GM19238 (cell line): ENCODE measurements around the gene ACTRT2.

Source experiments
- DNase-seq: peaks from one replicate; pipeline ENCODE4 v3.0.0; 2011; ENCODE audit warnings: low spot score; ENCODE audit not compliant: insufficient read length

Gene ACTRT2

GRCh38 chr1:3021233-3021671 is at the start of gene ACTRT2:
ACTRT2 (plus strand) TSS chr1:3021467; CDS start chr1:3021687, 220 bp downstream.
- DNase-seq = no peak

GRCh38 chr1:2971609-2972008 is 49.7 kb upstream of the ACTRT2 start:
- no peak for DNase-seq

DNA sequence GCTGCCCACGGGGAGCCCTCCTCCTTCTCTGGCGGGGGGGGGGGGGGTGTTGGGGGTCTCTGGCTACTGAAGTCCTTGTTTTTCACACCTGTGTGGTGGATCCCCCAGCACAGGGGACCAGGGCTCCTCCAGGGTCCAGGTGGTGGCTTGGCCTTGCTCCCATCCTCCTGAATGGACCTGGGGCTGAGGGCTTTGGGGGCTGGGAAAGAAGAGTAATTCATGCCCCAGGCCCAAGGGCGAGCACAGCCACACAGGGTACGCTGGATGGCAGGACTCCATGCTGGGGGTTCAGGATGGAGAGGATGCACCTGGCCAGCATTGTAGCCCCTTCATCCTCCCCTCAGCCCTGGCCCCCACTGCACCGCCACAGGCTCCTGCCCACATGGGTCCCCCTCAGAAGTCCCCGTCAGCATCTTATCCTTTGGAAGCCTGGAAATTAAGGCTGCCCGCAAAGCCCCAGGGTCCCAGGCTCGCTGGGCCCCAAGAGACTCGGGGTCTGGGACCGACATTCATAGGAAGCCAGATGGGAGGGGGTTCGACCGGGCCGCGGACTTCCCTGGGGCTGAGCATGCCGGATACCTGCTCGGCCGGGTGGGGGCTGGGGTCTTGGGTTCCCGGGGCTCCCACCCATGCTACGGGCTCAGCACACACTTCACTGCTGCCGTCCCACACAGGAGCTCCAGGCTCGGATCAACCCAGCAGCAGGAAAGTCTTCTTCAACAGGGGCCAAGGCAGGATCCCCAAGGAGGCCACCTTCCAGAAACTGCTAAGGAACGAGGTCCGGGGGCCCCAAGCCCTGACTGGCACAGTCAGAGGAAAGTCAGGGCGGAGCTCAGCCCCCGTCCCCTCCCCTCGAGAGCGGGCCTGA is 49.0 kb upstream of the ACTRT2 start:
- no peak for DNase-seq

GRCh38 chr1:2972879-2973575 is 48.2 kb upstream of the ACTRT2 start:
- DNase-seq = no peak

DNA sequence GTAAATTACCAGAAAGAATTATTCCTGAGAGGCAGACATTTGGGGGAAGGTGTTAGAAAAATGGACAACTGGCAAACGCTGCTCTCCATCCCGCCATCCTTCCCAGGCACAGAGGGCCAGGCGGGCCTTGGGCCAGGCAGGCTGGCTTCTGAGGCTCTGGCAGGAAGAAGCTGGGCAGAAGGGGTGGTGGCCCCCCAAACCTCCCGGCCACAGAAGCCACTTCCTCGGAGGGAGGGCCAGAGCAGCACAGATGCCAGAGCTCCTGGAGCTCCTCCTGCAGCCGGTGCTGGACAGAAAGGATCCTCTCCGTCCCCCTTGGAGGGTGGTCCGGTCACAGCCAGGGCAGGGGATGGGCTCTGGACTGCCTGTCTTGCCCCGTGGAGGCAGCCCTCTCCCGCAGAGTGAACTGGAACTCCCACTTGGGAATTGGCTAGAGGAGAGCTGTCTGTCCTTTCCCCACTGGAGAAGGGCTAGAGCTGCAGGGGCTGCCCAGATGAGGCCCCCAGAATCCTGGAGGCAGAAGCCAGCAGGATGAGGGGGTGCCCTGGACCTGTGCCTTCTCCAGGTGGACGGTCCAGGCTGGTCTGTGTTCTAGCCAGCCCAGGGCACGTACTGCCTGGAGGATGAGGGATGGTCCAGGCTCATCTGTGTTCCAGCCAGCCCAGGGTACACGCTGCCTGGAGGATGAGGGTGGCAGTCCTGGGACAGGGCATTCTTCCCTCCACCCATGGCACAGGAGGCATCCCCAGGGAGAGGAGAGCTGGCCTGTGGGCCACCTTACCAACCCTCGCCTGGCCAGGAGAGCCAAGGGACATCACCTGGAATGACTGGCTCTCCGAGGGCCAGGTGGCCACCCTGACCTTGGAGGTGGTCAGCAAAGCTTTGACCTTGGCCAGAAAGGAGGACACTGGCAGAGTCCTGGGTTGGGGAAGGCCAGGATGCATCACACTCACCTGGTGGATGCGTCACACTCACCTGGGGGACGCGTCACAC is 47.4 kb upstream of the ACTRT2 start:
- no peak for DNase-seq

DNA sequence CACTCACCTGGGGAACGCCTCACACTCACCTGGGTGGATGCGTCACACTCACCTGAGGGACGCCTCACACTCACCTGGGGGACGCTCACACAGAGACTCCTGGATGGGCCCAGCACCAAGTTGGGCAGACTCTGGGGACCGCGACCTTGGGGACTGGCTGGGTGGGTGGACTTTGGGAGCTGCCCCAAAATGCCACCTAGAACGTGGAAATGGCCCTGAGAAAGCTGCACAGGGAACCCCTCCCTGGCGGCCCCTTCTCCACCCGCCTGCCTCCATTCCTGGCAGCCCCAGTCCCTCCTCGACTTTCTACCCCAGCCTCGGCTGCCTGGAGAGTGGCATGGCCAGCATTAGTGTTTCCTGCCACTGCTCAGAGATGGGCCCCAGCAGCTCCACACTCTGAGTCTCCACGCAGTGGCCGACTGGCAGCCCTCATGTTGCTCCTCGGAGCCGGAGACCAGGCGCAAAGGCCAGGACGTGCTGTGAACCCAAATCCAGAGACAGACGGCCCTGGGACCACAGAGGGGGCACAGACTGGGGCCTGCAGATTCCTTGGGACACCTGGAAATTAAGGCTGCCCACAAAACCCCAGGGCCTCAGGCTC is 46.5 kb upstream of the ACTRT2 start:
- no peak for DNase-seq

DNA sequence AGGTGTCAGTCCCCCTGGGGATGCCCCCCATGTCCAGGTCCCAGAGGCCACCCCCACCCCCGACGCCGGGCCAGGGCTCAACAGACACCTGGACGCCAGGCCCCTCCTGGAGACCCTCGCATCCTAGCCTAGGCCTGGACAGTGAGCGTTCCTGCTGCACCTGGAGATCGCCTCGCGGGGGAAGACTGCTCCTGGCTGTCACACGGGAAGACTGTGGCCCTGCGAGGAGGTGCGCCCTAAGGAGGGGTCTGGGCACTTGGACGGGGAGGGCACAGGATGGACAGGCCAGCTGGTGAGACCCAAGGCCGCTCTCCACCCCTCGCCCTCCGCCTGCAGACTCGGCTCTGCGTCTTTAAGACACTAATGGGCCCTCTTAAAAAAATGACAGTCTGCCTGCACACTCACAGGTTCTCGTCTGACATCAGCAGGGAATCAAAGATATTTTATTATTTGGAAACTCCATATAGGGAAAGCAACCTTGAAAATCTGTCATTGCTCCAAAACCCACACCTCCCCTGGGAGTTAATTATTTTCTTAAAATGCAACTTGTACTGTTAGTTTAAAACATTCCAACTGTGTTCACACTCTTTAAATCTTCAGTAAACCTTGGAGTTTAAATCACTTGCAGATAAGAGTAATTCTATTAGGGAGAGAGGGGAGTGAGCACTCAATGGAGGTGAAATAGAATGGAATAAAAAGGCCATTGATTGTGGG is 45.6 kb upstream of the ACTRT2 start:
- no peak for DNase-seq

- no peak for DNase-seq
These were observed 45.1 kb upstream of the ACTRT2 start for GRCh38 chr1:2976180-2976562.

GRCh38 chr1:2977886-2978611 is 43.2 kb upstream of the ACTRT2 start:
- DNase-seq = no peak

DNA sequence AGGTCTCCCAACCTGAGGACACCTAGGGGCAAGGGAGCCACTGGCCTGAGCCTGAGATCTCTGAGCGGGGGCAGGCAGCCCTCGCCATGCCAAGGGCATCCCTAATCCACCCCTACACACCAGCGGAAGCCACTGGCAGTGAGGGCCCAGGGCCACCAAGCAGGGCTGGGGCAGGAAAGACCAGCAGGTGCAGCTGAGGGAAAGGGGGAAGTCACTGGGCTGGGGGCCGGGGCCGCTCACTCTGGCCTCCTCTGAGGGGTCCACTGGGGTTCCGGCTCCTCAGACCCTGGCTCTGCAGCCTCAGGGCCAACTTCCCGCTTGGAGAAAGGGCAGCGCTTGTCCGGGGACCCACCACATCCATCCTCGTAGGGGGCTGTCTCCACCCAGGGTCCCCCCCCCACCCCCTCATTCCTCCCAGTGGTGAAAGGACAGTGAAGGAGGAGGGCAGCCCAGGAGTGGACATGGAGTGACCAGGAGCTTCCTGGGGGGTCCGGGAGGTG is 42.5 kb upstream of the ACTRT2 start:
- no peak for DNase-seq

GRCh38 chr1:2979191-2980072 is 41.8 kb upstream of the ACTRT2 start:
- no peak for DNase-seq

DNA sequence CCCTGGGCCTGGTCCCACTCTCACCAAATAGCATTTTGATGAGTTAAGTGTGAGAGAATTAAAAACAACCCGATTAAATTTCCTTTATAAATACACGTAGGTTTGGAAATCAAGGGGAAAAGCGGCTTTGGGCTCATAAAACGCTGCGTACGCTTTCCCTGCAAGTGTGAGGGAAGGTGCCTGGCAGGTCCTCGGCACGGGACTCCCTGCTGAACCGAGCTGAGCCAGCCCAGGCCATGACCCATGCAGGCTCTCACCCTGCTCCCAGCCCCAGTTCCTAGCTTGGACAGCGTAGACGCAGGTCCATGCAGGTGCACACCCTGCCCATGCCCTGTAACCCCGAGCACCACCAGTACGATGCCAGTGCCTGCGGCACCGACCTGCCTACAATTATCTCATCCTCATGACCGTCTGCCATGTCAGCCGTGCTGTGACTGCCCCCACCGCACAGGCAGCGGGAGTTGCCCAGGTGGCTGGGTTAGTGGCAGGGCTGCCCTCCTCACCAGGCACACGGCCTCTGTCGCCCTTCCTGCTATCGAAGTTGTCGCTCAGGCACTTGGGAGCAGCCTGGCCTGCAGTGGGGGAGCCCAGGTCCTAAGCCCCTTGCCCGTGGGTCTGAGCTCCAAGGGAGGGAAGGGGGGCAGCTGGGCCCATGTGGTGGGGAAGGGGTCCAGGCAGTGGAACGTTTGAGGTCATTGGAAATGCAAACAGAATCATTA is 41.0 kb upstream of the ACTRT2 start:
- DNase-seq = no peak

GRCh38 chr1:2980849-2981248 is 40.4 kb upstream of the ACTRT2 start:
- DNase-seq = no peak

DNA sequence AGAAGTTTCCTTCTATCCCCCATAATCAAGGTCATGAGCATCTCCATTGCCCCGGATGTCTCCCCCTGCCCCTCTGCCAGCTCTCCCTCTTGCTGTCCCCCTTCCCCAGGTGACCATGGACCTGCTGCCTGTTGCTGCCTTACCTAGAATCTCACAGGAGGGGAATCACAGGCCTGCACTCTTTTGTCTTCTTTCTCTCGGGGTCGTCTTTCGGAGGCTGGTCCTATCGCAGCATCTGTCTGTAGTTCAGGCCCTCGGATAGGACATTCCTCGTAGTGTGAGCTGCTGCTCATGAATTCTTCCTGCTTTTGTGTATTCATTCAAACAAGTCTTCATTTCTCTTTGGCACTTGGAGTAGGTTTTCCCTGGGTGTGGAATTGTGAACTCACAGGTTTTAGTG is 39.9 kb upstream of the ACTRT2 start:
- DNase-seq = no peak

DNA sequence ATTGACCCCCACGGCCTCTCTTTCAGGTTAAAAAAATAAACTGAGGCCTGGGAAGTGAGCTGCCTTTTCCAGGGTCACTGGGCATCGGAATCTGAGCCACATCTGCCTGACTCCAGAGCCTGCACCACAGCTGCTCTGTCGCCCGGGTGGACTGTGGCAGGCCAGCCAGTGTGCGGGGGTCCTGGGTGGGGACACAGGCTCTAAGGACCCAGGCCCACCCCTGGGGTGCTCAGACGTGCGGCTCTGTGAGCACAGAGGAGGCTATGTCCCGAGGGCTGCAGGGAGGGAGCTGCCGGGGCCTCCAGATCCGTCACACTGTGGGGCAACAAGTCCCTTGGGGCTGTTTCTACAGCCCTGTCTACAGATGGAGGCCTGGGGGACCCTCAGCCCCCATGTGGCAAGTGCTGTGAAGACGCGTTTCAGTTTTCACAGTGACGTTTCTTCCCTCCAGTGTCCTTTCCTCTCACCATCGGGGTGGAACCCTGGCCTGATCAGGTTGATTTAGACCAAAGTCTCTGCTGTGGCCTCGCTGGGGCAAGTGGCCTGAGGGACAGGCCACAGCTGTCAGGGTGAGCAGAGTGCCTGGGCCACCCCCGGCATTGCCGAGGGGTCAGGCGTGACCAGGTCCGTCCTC is 39.2 kb upstream of the ACTRT2 start:
- no peak for DNase-seq

DNA sequence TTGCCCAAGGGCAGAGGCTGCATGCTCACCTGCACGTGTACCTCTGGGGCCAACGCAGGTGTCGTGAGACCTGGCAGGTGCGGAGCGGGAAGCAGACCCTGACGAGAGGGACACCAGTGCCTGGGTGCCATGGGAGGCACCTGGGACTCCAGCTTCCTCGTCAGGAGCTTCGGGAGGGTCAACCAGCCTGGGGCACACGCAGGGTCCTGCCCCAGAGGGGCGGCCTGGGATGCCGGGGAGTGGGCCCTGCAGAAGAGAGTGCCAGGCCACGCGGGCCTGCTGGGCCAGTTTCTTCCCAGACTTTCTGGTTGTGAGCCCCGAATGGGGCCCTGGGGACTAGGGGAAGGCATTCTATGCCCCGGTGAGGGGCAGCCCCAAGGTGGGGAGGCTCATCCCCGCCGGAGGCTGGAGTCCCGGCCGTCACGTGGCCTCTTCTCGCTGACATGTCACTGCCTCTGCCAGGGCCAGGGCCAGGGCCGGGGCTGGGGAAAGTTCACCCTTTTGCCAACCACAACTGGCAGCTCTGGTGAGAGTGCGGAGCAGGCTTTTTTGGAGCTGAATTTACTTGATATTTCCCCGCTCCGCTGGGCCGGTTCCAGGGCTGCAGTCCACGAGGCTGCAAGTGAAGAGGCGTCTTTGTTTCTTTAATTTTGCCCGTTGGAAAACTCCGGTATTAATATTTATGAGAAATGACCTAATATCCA is 38.5 kb upstream of the ACTRT2 start:
- DNase-seq = no peak

GRCh38 chr1:2983319-2983705 is 38.0 kb upstream of the ACTRT2 start:
- no peak for DNase-seq
